HG02642 (cell line): ENCODE results near the gene RASAL2.

Experiments
- ATAC-seq: cut with Tn5 transposase; IDR thresholded peaks from one replicate; pipeline ENCODE4 v1.9.1; 2021; ENCODE audit warnings: mild to moderate bottlenecking; ENCODE audit not compliant: unreplicated experiment, poor library complexity

RASAL2 gene

GRCh38 chr1:178412400-178412770 is 318.5 kb downstream of the RASAL2 start:
- peak; percentile 86 for ATAC-seq

DNA sequence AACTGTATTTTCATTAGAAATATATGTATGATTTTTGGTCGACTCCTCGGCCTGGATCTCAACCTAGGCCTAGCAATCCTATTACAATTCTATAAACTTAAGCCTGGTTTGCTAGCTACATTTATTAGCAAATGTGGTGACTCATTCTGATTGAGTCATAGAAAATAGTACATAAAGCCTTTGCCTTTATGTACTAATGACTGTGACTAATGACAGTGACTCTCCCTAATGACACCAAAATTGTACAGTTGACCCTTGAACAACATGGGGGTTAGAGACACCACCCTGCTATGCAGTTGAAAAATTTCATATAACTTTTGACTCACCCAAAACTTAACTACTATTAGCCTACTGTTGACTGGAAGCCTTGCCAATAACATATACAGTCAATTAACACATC is 324.0 kb downstream of the RASAL2 start:
- no peak for ATAC-seq

- peak; percentile 69 for ATAC-seq
These were observed 324.5 kb downstream of the RASAL2 start for GRCh38 chr1:178418284-178418955.

- ATAC-seq: no peak
These were observed 340.5 kb downstream of the RASAL2 start for GRCh38 chr1:178434360-178434759.

DNA sequence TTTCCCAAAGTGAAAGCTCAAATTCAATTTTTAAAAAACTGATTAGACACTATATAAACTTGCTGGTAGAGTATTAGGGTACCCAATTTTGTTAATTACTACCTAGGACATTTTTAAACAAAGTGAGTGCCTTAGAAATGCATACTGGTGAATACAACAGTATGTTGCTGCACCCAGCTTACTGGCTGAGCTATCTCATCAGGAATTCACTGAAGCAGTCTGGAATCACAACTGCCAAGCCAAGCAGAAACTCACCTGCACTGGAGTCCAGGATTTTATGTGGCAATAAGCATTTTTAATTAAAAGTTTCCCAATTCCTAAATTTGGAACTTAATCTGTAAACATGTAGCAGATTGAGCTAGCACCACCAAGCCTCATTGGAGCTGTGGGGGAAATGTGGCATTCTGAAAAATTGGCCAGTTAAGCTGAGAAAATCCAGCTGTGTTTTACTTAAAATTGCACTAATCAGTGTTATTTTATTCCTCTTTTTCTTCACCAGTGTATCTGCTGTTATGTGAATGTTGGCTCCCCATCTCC is 341.1 kb downstream of the RASAL2 start:
- ATAC-seq: no peak

- ATAC-seq: no peak
These were observed 343.0 kb downstream of the RASAL2 start for GRCh38 chr1:178436899-178437298.

DNA sequence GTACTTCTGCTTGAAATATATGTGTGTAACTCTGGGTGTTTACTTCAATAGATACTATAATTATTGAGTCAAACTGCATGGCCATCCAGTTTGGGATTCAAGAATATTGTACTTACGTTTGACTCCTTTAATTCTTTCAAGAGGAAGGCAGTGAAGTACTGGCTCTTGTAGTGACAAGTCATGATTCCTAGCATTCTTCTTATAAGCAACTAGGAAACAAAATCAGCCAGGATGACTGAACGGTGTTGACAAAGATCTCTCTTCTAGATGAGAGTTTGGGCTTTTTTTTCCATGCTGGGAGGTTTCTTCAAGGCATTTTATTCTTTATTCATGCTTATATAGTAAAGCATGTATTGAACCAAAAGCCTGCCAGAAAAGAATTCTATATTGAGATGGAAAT is 344.5 kb downstream of the RASAL2 start:
- ATAC-seq: no peak

DNA sequence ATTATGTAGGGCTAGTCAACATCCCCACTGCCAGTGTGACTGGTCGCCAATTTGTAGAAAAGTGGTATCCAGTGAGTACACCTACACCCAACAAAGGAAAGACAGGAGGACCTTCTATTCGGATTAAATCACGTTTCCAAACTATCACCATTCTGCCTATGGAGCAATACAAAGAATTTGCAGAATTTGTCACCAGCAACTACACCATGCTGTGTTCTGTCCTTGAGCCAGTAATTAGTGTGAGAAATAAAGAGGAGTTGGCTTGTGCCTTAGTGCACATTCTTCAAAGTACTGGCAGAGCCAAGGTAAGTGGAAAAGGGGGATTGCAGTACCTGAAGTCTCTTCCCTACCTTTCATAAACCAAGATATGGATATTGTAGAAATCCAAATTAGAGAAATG is 349.0 kb downstream of the RASAL2 start:
- no peak for ATAC-seq

GRCh38 chr1:178450871-178451270 is 357.0 kb downstream of the RASAL2 start:
- ATAC-seq: no peak

GRCh38 chr1:178451529-178451928 is 357.6 kb downstream of the RASAL2 start:
- no peak for ATAC-seq

- ATAC-seq: no peak
These were observed 358.1 kb downstream of the RASAL2 start for GRCh38 chr1:178452013-178452412.

GRCh38 chr1:178456472-178456871 is 362.6 kb downstream of the RASAL2 start:
- no peak for ATAC-seq

DNA sequence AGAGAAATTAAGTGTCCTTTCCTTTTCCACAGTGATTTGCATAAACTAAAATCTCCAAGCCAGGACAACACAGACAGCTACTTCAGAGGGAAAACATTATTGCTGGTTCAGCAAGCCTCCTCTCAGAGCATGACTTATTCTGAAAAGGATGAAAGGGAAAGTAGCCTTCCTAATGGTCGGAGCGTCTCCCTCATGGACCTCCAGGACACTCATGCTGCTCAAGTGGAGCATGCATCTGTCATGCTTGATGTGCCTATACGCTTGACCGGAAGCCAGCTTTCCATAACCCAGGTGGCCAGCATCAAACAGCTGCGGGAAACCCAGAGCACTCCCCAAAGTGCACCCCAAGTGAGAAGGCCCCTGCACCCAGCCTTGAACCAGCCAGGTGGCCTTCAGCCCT is 363.7 kb downstream of the RASAL2 start:
- no peak for ATAC-seq

- ATAC-seq: no peak
These were observed 364.3 kb downstream of the RASAL2 start for GRCh38 chr1:178458203-178458602.

GRCh38 chr1:178461104-178461503 is 367.2 kb downstream of the RASAL2 start:
- ATAC-seq: no peak

DNA sequence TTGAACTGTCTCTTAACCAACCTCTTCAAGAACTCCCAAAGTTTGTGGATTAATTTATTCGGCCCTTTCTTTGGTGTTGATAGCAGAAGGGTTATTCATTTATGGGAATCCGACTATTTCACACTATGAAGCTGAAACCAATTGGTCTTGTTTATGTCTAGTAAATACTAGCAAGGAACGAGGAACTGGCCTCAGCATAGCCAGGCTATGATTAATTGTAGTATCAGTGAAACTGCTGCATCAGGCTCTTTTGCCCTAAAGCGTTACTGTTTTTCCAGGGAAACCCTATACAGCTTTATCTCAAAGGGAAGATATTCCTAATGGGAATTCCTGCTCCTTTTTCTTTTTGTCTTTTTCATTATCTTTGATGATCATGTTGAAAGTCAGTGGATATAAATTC is 367.8 kb downstream of the RASAL2 start:
- no peak for ATAC-seq

DNA sequence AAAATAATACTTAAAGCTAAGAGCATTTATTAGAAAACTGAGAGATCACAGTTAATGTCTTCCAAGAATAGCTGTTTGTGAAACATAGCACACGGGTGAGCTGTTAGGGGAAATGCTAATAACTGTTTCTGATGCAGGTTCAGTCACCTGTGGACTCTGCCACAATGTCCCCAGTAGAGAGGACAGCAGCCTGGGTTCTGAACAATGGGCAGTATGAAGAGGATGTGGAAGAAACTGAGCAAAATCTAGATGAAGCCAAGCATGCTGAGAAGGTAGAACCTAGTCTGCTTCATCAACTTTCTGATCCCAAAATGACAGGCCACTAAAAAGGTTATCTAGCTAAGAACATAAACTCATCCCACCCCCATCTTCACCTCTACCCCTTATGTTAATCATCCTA is 370.2 kb downstream of the RASAL2 start:
- no peak for ATAC-seq

DNA sequence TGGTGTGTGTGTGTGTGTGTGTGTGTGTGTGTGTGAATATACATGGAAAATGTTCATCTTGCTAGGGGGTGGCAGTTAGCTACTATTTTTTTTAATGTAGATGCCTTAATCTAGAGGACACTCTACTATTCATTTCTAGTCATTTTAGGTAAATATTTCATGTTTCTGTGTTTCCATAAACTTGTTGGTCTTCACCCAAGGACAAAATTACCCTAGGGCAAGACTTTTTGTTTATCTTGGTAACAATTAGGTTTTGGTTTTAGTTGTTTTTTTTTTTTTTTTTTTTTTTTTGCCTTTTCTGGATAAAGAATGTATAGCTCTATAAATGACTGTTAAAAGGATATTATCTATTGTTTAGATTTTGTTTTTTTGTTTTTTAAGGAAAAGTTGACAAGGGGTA is 370.7 kb downstream of the RASAL2 start:
- no peak for ATAC-seq

DNA sequence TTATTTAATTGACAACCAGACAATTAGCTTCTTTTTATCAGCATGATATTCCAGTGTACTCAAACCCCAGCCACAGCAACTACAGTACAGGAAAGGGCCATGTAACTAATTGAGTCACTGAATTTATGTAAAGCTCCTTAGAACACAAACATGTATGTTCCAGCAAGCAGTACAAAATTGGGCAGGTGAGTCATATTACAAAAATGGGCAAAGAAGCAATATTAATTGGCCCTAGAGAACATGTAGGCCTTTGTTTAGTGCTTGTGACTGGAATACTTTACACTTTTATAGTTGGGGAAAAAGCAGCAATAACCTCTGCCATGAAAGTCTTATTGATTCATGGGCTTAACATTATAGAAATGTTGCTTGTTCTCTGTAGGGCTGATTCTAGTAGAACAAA is 371.1 kb downstream of the RASAL2 start:
- no peak for ATAC-seq

- no peak for ATAC-seq
These were observed 373.9 kb downstream of the RASAL2 start for GRCh38 chr1:178467837-178468236.

DNA sequence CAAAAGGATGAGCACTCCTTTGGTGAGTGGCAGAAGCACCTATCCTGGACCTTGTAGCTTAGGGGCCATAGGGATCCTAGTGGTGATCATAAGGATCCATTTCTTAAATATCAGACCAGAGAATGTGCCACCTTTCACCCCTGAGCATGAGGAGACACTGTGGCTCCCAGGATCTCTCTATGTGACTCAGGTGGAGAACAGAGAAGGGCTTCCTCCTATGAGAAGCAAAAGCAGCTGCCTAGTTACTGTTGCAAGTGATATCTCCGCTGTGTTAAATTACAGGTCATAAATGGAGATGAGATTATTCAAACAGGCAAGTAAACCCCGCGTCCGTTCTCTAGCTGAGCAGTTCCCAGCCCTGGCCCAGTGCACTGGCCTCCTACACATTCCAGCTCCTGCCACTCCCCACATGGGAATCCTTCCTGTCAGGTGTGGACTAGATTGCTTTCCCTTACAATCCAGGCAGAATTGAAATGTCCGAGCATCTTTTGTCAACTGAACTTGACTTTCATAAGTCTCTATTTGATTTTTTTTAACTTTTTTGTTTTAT is 376.6 kb downstream of the RASAL2 start:
- ATAC-seq: no peak

- no peak for ATAC-seq
These were observed 378.6 kb downstream of the RASAL2 start for GRCh38 chr1:178472531-178472930.
